NCI-H82 treated with DMSO at 0.1 percent for 48 hours (cell line): ENCODE results near the gene AVL9.
"Not testable (repeated sequence)": the region's sequence is repeated elsewhere in the genome, so short reads cannot be mapped to it uniquely, and the experiment has no call there.

Experiments used
- DNase-seq: peaks from one replicate; lab custom pipeline; 2025; ENCODE audit not compliant: unreplicated experiment; lab: John Stamatoyannopoulos, UW

Gene AVL9

GRCh38 chr7:32495298-32496051, at the start of gene AVL9:
TSS of gene AVL9 (plus strand) at chr7:32495489. CDS start at chr7:32495710, 221 bp downstream.
- DNase-seq: peak; percentile 83

- no peak for DNase-seq
Observed at GRCh38 chr7:32447218-32447617, 48.1 kb upstream of the AVL9 start.

- no peak for DNase-seq
Observed at GRCh38 chr7:32453341-32454011, 41.8 kb upstream of the AVL9 start.

GRCh38 chr7:32458025-32458424, 37.3 kb upstream of the AVL9 start:
- no peak for DNase-seq

GRCh38 chr7:32459788-32460187, 35.5 kb upstream of the AVL9 start:
- no peak for DNase-seq

- DNase-seq: no peak
Observed at GRCh38 chr7:32461484-32461883, 33.8 kb upstream of the AVL9 start.

GRCh38 chr7:32462451-32462850, 32.8 kb upstream of the AVL9 start:
- DNase-seq: no peak

GRCh38 chr7:32462977-32463376, 32.3 kb upstream of the AVL9 start:
- DNase-seq: no peak

- not testable (repeated sequence) for DNase-seq
Observed at GRCh38 chr7:32464641-32465416, 30.5 kb upstream of the AVL9 start.

GRCh38 chr7:32470004-32470403, 25.3 kb upstream of the AVL9 start:
- DNase-seq: not testable (repeated sequence)

- DNase-seq: no peak
Observed at GRCh38 chr7:32470871-32471270, 24.4 kb upstream of the AVL9 start.

- no peak for DNase-seq
Observed at GRCh38 chr7:32472015-32472414, 23.3 kb upstream of the AVL9 start.

GRCh38 chr7:32474008-32474407, 21.3 kb upstream of the AVL9 start:
- no peak for DNase-seq

GRCh38 chr7:32476816-32477648, 18.3 kb upstream of the AVL9 start:
- no peak for DNase-seq

GRCh38 chr7:32477649-32477980, 17.7 kb upstream of the AVL9 start:
- DNase-seq: no peak

GRCh38 chr7:32479574-32480200, 15.6 kb upstream of the AVL9 start:
- DNase-seq: peak; percentile 70

GRCh38 chr7:32481176-32481575, 14.1 kb upstream of the AVL9 start:
- DNase-seq: no peak

GRCh38 chr7:32481921-32482320, 13.4 kb upstream of the AVL9 start:
- DNase-seq: no peak

GRCh38 chr7:32489788-32490126, 5.5 kb upstream of the AVL9 start:
- DNase-seq: no peak

GRCh38 chr7:32490127-32490796, 5.0 kb upstream of the AVL9 start, which contains the start of gene LSM5:
TSS of gene LSM5 (minus strand) at chr7:32490380. CDS start at chr7:32490365, 15 bp downstream.
- peak; percentile 81 for DNase-seq
